Activated CD4-positive, alpha-beta memory T cell treated with anti-CD3 and anti-CD28 coated beads, Interleukin-2, amount 10 ng/mL, durations not matched to agents 7 days and 5 days (primary cell): ENCODE data around the gene RFWD3. TPM values are rescaled to one million over a fixed set of nuclear protein-coding genes. Genes with fewer than 3 reads are reported as not detected.
"Not testable (repeated sequence)": the region's sequence is repeated elsewhere in the genome, so short reads cannot be mapped to it uniquely, and the experiment has no call there.

Experiments
- CTCF ChIA-PET: fragments of 350-600 bp; sonication (Branson Sonifier 250); formaldehyde crosslinking; loops from one replicate; lab custom pipeline; 2021; ENCODE audit warnings: antibody characterized with exemption, inconsistent platforms; lab: Charles Lee
- POLR2A ChIA-PET: fragments of 350-600 bp; sonication (Branson Sonifier 250); formaldehyde crosslinking; loops from one replicate; lab custom pipeline; 2021; ENCODE audit warnings: antibody characterized with exemption; lab: Charles Lee
- DNase-seq: peaks from one replicate; pipeline ENCODE4 v3.0.0-alpha.2; 2020
- H3K27ac Mint-ChIP-seq: one replicate; pipeline ENCODE4 v1.8.0; 2021; ENCODE audit warnings: mild to moderate bottlenecking, mixed read lengths
- H3K27me3 Mint-ChIP-seq: one replicate; pipeline ENCODE4 v1.8.0; 2021; ENCODE audit warnings: mixed read lengths
- H3K36me3 Mint-ChIP-seq: one replicate; pipeline ENCODE4 v1.8.0; 2021; ENCODE audit warnings: low read depth, mixed read lengths
- H3K4me1 Mint-ChIP-seq: one replicate; pipeline ENCODE4 v1.8.0; 2021; ENCODE audit warnings: mixed read lengths
- H3K4me3 Mint-ChIP-seq: one replicate; pipeline ENCODE4 v1.8.0; 2021; ENCODE audit warnings: mild to moderate bottlenecking, mixed read lengths
- H3K9me3 Mint-ChIP-seq: one replicate; pipeline ENCODE4 v1.8.0; 2021; ENCODE audit warnings: mixed read lengths
- total RNA-seq, 2 experiments: library from RNA; stranded (reverse); gene quantifications; one replicate each; pipeline ENCODE4 v1.2.3, GENCODE V29; 2021

The RFWD3 gene
- total RNA-seq, 2 experiments from 2014 or later = 99.5 to 107 TPM

DNA sequence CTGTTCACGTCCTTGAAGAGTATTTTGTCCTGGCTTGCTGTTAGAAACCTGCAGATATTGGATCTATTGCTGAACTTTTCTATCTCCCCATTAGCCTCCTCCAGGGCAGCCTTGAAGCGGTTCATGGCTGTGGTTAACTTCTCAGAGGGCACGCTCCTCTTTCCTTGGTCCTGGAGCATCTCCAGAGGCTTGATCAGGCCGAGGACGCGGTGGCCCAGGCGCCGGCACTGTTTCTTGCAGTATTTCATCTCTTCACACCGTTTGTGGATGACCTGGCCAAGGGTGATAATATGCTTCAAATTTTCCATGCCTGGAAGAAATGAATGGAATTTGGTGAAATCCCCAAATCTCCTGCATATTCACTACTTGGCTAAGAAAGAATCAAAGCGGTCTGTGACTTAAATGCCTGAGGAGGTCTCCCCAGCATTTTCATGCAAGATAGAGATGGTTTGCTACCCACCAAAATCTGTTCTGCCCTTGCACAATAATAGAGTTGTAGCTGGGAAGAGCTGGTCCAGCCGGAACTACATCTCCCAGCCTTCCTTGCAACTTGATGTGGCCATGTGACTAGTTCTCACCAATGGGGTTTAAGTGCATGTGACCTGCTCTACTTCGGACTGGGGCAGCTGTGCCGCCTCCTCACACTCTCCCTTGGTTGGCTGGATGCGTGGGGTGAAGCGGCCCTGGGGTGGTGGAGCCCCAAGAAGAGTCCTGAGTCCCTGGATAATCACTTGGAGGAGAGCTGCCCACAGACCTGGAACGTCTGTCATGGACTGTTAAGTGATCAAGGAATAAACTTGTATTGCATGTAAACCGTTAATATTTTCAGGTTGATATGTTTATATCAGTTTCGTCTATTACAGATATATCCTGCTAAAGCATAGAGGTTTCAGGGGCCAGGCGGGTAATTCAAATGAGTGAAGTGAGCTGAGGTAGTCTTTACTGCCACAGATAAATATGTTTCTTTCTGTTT lies 29.1 kb upstream of the RFWD3 start:
- Mint-ChIP-seq H3K27me3 (no peaks in the 10 kb centered on the region), H3K4me1 (peaks cover 52% of the 10 kb centered on the region), H3K36me3 (peaks cover 69% of the 10 kb centered on the region), H3K27ac (peak overlapping the region; percentile 73), H3K9me3 (no peaks in the 10 kb centered on the region), H3K4me3 (peak overlapping the region; percentile 73)
- peak; percentile 75 for DNase-seq
- ChIA-PET POLR2A (interaction anchor here (0.5 to 8.6 kb wide), 4 partner anchors 29 to 862 kb away, joined by 3 to 186 read pairs (median 4); partner anchors contain the start of gene RFWD3), CTCF (interaction anchor here (0.9 to 7.2 kb wide), 2 partner anchors 13 to 28 kb away, joined by 3 to 25 read pairs; partner anchors contain the start of gene RFWD3)

DNA sequence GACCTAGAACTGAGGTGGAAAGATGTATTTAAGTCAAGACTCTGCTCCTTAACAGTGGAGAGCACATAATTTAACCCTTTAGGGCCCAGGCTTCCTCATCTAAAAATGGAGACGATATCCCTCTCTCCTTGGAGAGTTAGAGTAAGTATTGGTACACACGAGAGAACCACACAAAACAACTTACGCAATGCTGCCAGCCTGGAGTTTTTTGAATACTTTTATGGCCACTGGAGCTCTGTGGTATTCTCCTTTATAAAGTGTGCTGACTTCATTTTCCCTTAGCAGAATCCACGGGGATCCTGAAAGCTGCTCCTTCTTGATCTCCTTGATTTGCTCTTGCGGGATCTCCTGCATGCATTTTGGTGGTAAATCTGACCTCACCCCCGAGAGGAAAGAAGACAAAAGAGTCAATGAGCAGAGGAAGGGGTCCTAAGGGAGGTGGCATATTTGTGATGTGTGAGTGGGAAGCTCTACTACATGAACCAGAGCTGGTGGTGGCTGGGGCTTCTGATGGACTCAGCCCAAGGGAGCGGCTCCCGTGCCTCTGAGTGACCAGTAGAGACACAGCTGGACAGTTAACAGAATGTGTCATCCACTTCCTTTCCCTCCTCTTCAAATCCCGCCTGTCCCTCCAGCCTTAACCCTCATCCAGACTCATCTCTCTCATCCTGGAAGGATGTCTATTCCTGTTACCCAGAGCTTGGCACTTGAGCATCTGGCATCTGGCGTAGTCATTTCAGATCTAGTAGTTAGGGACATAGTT lies 24.6 kb upstream of the RFWD3 start:
- peaks cover 28% of the 10 kb centered on the region for H3K4me1 Mint-ChIP-seq
- H3K9me3 Mint-ChIP-seq = no peaks in the 10 kb centered on the region
- ChIA-PET CTCF (interaction anchor here (0.6 to 0.7 kb wide), 2 partner anchors 10 to 23 kb away, joined by 3 read pairs; no protein-coding TSS in a partner anchor), POLR2A (interaction anchor here (1.2 to 3.2 kb wide), 3 partner anchors 9 to 24 kb away, joined by 3 to 15 read pairs (median 13); partner anchors contain the start of genes MLKL and RFWD3)
- H3K36me3 Mint-ChIP-seq = peaks cover 77% of the 10 kb centered on the region
- H3K4me3 Mint-ChIP-seq = no peak overlapping the region
- H3K27ac Mint-ChIP-seq = no peak overlapping the region
- no peaks in the 10 kb centered on the region for H3K27me3 Mint-ChIP-seq
- no peak for DNase-seq

GRCh38 chr16:74682556-74682955 lies 15.9 kb upstream of the RFWD3 start:
- ChIA-PET POLR2A (no interaction called here), CTCF (interaction anchor here (0.8 kb wide), 1 partner anchor 18 kb away, joined by 4 read pairs; the partner anchor contains the start of gene MLKL)
- H3K27me3 Mint-ChIP-seq = no peaks in the 10 kb centered on the region
- peaks cover 58% of the 10 kb centered on the region for H3K36me3 Mint-ChIP-seq
- no peaks in the 10 kb centered on the region for H3K9me3 Mint-ChIP-seq
- H3K4me3 Mint-ChIP-seq = no peak overlapping the region
- no peak for DNase-seq
- H3K27ac Mint-ChIP-seq = no peak overlapping the region
- no peaks in the 10 kb centered on the region for H3K4me1 Mint-ChIP-seq

GRCh38 chr16:74680681-74681080 lies 14.0 kb upstream of the RFWD3 start:
- ChIA-PET CTCF (interaction anchor here (1.1 to 1.6 kb wide), 2 partner anchors 13 to 29 kb away, joined by 3 to 6 read pairs; no protein-coding TSS in a partner anchor), POLR2A (interaction anchor here (0.9 to 4.9 kb wide), 4 partner anchors 11 to 103 kb away, joined by 3 to 37 read pairs (median 3); partner anchors contain the start of gene RFWD3)
- H3K4me1 Mint-ChIP-seq = no peaks in the 10 kb centered on the region
- H3K9me3 Mint-ChIP-seq = no peaks in the 10 kb centered on the region
- no peak for DNase-seq
- H3K4me3 Mint-ChIP-seq = no peak overlapping the region
- H3K27me3 Mint-ChIP-seq = no peaks in the 10 kb centered on the region
- no peak overlapping the region for H3K27ac Mint-ChIP-seq
- H3K36me3 Mint-ChIP-seq = peaks cover 51% of the 10 kb centered on the region

GRCh38 chr16:74679983-74680382 lies 13.3 kb upstream of the RFWD3 start:
- no peak overlapping the region for H3K4me3 Mint-ChIP-seq
- ChIA-PET POLR2A (interaction anchor here (4.9 kb wide), 1 partner anchor 13 kb away, joined by 37 read pairs; the partner anchor contains the start of gene RFWD3), CTCF (interaction anchor here (1.1 to 1.6 kb wide), 2 partner anchors 12 to 28 kb away, joined by 3 to 6 read pairs; no protein-coding TSS in a partner anchor)
- no peaks in the 10 kb centered on the region for H3K4me1 Mint-ChIP-seq
- no peaks in the 10 kb centered on the region for H3K9me3 Mint-ChIP-seq
- peak overlapping the region; percentile 11 for H3K27ac Mint-ChIP-seq
- no peaks in the 10 kb centered on the region for H3K27me3 Mint-ChIP-seq
- peaks cover 51% of the 10 kb centered on the region for H3K36me3 Mint-ChIP-seq
- no peak for DNase-seq

DNA sequence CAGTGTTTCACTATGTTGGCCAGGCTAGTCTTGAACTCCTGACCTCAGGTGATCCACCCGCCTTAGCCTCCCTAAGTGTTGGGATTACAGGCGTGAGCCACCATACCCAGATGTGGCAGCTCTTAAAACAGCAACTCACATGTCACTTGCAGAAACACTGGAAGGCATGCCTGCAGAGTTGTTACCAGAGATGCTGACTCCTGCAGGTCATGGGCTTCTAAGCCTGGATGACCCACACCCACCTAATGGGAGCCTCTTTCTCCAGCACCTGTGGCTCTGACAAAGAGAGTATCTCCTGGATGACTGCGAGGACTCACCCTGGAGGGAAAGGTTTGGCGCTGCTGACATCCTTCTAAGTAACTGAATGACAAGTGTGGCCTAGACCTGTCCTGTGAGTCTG lies 11.2 kb upstream of the RFWD3 start:
- Mint-ChIP-seq H3K9me3 (no peaks in the 10 kb centered on the region), H3K27ac (no peak overlapping the region), H3K36me3 (peaks cover 61% of the 10 kb centered on the region), H3K4me3 (no peak overlapping the region), H3K27me3 (no peaks in the 10 kb centered on the region), H3K4me1 (no peaks in the 10 kb centered on the region)
- POLR2A ChIA-PET = interaction anchor here (4.9 kb wide), 1 partner anchor 11 kb away, joined by 37 read pairs; the partner anchor contains the start of gene RFWD3
- DNase-seq = no peak
- CTCF ChIA-PET = no interaction called here

- H3K27ac Mint-ChIP-seq = no peak overlapping the region
- POLR2A ChIA-PET = no interaction called here
- CTCF ChIA-PET = no interaction called here
- no peaks in the 10 kb centered on the region for H3K9me3 Mint-ChIP-seq
- H3K36me3 Mint-ChIP-seq = peaks cover 52% of the 10 kb centered on the region
- DNase-seq = no peak
- no peak overlapping the region for H3K4me3 Mint-ChIP-seq
- no peaks in the 10 kb centered on the region for H3K4me1 Mint-ChIP-seq
- H3K27me3 Mint-ChIP-seq = no peaks in the 10 kb centered on the region
Observed at GRCh38 chr16:74673876-74674275, 7.2 kb upstream of the RFWD3 start.

- CTCF ChIA-PET = interaction anchor here (5.3 kb wide), 1 partner anchor 18 kb away, joined by 36 read pairs; no protein-coding TSS in a partner anchor
Observed at GRCh38 chr16:74668877-74669276, 2.2 kb upstream of the RFWD3 start.

DNA sequence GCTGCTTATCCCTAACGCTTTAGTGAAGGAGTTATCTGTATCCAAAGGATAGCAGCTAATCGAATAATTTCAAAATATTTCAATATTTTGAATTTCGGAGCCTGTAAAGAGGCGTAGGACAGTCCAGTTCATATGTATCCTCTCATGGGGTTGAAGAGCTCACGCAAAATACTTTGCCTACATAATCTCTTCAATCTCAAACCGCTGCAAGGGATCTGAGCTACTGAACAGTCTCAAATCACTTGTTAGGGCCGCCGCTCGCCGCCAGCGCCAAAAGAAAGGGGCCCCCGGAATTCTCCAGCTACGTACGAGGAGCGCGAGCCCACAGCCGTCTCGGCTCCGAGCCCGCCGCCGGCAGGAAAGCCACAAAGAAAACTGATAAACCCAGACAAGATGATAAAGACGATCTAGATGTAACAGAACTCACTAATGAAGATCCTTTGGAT lies 601 bp upstream of the RFWD3 start:
- no peaks in the 10 kb centered on the region for H3K27me3 Mint-ChIP-seq
- H3K36me3 Mint-ChIP-seq = peaks cover 53% of the 10 kb centered on the region
- peak overlapping the region; percentile 94 for H3K4me3 Mint-ChIP-seq
- H3K4me1 Mint-ChIP-seq = peaks cover 39% of the 10 kb centered on the region
- POLR2A ChIA-PET = interaction anchor here (0.6 to 5.0 kb wide), 35 partner anchors 8 to 980 kb away, joined by 3 to 186 read pairs (median 5); partner anchors contain the start of genes GLG1, KARS1, MLKL and PSMD7
- peak overlapping the region; percentile 96 for H3K27ac Mint-ChIP-seq
- CTCF ChIA-PET = interaction anchor here (0.6 to 5.3 kb wide), 7 partner anchors 11 to 766 kb away, joined by 3 to 36 read pairs (median 4); partner anchors contain the start of genes CFDP1 and MLKL
- DNase-seq = peak; percentile 44
- no peaks in the 10 kb centered on the region for H3K9me3 Mint-ChIP-seq

More at GRCh38 chr16:74668877-74669276, 2.2 kb upstream of the RFWD3 start:
- not testable (repeated sequence) for H3K9me3 Mint-ChIP-seq, H3K27me3 Mint-ChIP-seq, H3K4me3 Mint-ChIP-seq, DNase-seq, H3K27ac Mint-ChIP-seq
- Mint-ChIP-seq H3K4me1 (peaks cover 25% of the 10 kb centered on the region), H3K36me3 (peaks cover 52% of the 10 kb centered on the region)
- POLR2A ChIA-PET = interaction anchor here (2.7 to 5.0 kb wide), 4 partner anchors 10 to 372 kb away, joined by 37 to 186 read pairs (median 50); partner anchors contain the start of genes MLKL and PSMD7

DNA sequence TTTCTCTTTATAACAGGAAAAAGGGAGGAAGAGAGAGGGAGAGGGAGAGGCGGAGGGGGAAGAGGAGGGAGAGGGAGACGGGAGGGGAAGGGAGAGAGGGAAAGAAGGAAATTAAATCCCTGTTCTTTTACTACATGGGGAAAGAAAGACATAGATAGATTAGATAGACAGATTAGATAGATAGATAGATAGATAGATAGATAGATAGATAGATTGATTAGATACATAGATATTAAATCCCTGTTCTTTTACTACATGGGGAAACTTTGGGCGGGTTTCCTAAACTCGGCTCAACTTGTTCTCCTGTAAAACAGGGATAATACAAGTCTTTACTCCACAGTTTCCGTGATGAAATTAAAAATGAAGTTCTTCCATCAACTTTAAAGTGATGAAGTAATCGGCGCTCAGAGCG lies 661 bp downstream of the RFWD3 start:
- Mint-ChIP-seq H3K4me1 (peaks cover 49% of the 10 kb centered on the region), H3K9me3 (no peaks in the 10 kb centered on the region), H3K4me3 (peak overlapping the region; percentile 94), H3K36me3 (peaks cover 49% of the 10 kb centered on the region), H3K27me3 (no peaks in the 10 kb centered on the region), H3K27ac (peak overlapping the region; percentile 96)
- DNase-seq = no peak
- POLR2A ChIA-PET = interaction anchor here (0.6 to 5.0 kb wide), 27 partner anchors 9 to 768 kb away, joined by 3 to 186 read pairs (median 7); partner anchors contain the start of genes GLG1, MLKL, PSMD7 and WDR59
- CTCF ChIA-PET = interaction anchor here (0.8 to 5.3 kb wide), 3 partner anchors 13 to 32 kb away, joined by 4 to 36 read pairs (median 25); partner anchors contain the start of gene MLKL

GRCh38 chr16:74661064-74661463 lies 5.6 kb downstream of the RFWD3 start:
- ChIA-PET POLR2A (interaction anchor here (1.2 kb wide), 1 partner anchor 9 kb away, joined by 5 read pairs; no protein-coding TSS in a partner anchor), CTCF (interaction anchor here (1.2 kb wide), 1 partner anchor 39 kb away, joined by 3 read pairs; no protein-coding TSS in a partner anchor)
- no peaks in the 10 kb centered on the region for H3K27me3 Mint-ChIP-seq
- no peak for DNase-seq
- no peak overlapping the region for H3K27ac Mint-ChIP-seq
- H3K36me3 Mint-ChIP-seq = peaks cover 86% of the 10 kb centered on the region
- H3K4me3 Mint-ChIP-seq = no peak overlapping the region
- no peaks in the 10 kb centered on the region for H3K9me3 Mint-ChIP-seq
- H3K4me1 Mint-ChIP-seq = peaks cover 81% of the 10 kb centered on the region
